Pancreas (tissue), 10 donors: ENCODE results near the gene TCP11L1. TPM values are rescaled to one million over a fixed set of nuclear protein-coding genes. Genes with fewer than 3 reads are reported as not detected.
A peak's percentile ranks its signal among the peaks of the same experiment; 100 is the strongest.

Source experiments
- ATAC-seq, 4 donors: fragments of 200-7000 bp; cut with Tn5 transposase; one replicate each; pipeline versions ENCODE4 v1.8.0 to v1.9.1; 2020; ENCODE audit warnings: mild to moderate bottlenecking in 4 of 4, moderate library complexity in 4 of 4
- DNase-seq, 6 donors: peaks; one replicate each; pipeline ENCODE4 v3.0.0-alpha.2; 2020
- FAIRE-seq: peaks from 2 replicates; lab custom pipeline; 2012; peaks lifted over from hg19 to GRCh38; lab: Jason Lieb, UNC
- H3K27ac ChIP-seq, 4 donors: fragments of 200-600 bp; sonication (generic); 1 replicate in 3 of 4; 2 replicates in 1 of 4; pipeline versions ENCODE4 v1.5.0 to v1.8.0; 2020
- H3K27me3 ChIP-seq, 4 donors: fragments of 200-600 bp; one replicate each; pipeline ENCODE4 v1.8.0; 2021
- H3K36me3 ChIP-seq, 3 donors: fragments of 200-600 bp; sonication (generic) in 1 of 3; one replicate each; pipeline versions ENCODE4 v1.5.0 to v1.8.0; 2020 to 2021
- H3K4me1 ChIP-seq, 3 donors: fragments of 200-600 bp; one replicate each; pipeline ENCODE4 v1.8.0; 2021
- H3K4me3 ChIP-seq, 4 donors: fragments of 200-600 bp; sonication (generic) in 2 of 4; one replicate each; pipeline versions ENCODE4 v1.5.0 to v1.8.0; 2020 to 2021
- H3K9me3 ChIP-seq, 4 donors: fragments of 200-600 bp; one replicate each; pipeline ENCODE4 v1.8.0; 2021
- WGBS, 2 donors: extraction: QIAGEN DNeasy Blood & Tissue Kit; methylation state at CpG; one replicate each; pipeline ENCODE4 v1.1.7; 2013; 5-methylcytosine and 5-hydroxymethylcytosine counted together
- intact Hi-C, 3 donors: fragments of 100-400 bp; cut with DNase I; formaldehyde crosslinking; loops; one replicate each; pipeline versions ENCODE4 v1.11.1 to v1.14.2; 2022
- polyA plus RNA-seq, 2 donors: library from polyadenylated mRNA; stranded (reverse); fragments of 200-250 nt; gene quantifications; one replicate each; pipeline ENCODE4 v1.2.3, GENCODE V29; 2013
- total RNA-seq, 6 donors: library from RNA; stranded (reverse); fragmentation: NEBNext Ultra II Directional in 4 of 6; extraction: Animal tissue kit (Norgen Biotek cat#: 25700) in 4 of 6; gene quantifications; one replicate each; pipeline versions ENCODE4 v1.2.1 to v1.2.4, GENCODE V29; 2021 to 2023
- TF ChIP-seq, protein P1 (sequence below), 4 donors: fragments of 200-600 bp; sonication (generic) in 3 of 4; IDR thresholded peaks; one replicate each; pipeline versions ENCODE4 v1.5.0 to v1.8.0; 2021; ENCODE audit warnings: antibody characterized with exemption in 4 of 4
- donor health status: healthy with polysubstance abuse.
- donor health status: DM: no; HTN: no; CAD: no; lungs with moderate emphysema.
- donor health status: DM: no; HTN: no; CAD: no.
- donor health status: control.
- donor health status: control.
- donor health status: Bipolar disorder and iron deficiency.
- donor health status: DM: yes; HTN: yes; CAD: no.
- donor health status: DM: no; HTN: no; CAD: no.
- donor health status: DM: no; HTN: no; CAD: no.
- donor health status: DM: yes; HTN: yes; CAD: no.

TCP11L1 gene
- 10 to 100 TPM in 1 of 6 donors, 1 to 10 TPM in 5; 5.9 to 12.8 (median 8.3) TPM for total RNA-seq
- 1 to 10 TPM; 4.1 to 4.6 TPM for polyA plus RNA-seq

GRCh38 chr11:33039274-33040032 lies at the start of gene TCP11L1:
TCP11L1 (plus strand) TSS chr11:33039572; CDS start chr11:33043774, 4,202 bp downstream.
- peak within 1 kb of the TSS; percentile 78 to 97 (median 86) for H3K4me3 ChIP-seq
- no peaks in the 10 kb centered on the region for H3K36me3 ChIP-seq
- DNase-seq: peak; percentile 59 to 95 (median 92)
- no peak for FAIRE-seq
- ATAC-seq: peak; percentile 82 to 97 (median 86)
- H3K4me1 ChIP-seq: peaks cover 0 to 3% (median under 1%) of the 10 kb centered on the region in 3 donors
- intact Hi-C loops: no loop called here
- H3K27me3 ChIP-seq: no peaks in the 10 kb centered on the region
- TF ChIP-seq, protein P1, sequence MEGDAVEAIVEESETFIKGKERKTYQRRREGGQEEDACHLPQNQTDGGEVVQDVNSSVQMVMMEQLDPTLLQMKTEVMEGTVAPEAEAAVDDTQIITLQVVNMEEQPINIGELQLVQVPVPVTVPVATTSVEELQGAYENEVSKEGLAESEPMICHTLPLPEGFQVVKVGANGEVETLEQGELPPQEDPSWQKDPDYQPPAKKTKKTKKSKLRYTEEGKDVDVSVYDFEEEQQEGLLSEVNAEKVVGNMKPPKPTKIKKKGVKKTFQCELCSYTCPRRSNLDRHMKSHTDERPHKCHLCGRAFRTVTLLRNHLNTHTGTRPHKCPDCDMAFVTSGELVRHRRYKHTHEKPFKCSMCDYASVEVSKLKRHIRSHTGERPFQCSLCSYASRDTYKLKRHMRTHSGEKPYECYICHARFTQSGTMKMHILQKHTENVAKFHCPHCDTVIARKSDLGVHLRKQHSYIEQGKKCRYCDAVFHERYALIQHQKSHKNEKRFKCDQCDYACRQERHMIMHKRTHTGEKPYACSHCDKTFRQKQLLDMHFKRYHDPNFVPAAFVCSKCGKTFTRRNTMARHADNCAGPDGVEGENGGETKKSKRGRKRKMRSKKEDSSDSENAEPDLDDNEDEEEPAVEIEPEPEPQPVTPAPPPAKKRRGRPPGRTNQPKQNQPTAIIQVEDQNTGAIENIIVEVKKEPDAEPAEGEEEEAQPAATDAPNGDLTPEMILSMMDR (IDR thresholded peaks at IDR 0.05): no peak
- WGBS, 2 donors: 0 to 1% methylated on average over 52 to 84 of the region's 84 CpGs
- H3K27ac ChIP-seq: peak within 1 kb of the TSS; percentile 95 to 99 (median 96)
- no peaks in the 10 kb centered on the region for H3K9me3 ChIP-seq

DNA sequence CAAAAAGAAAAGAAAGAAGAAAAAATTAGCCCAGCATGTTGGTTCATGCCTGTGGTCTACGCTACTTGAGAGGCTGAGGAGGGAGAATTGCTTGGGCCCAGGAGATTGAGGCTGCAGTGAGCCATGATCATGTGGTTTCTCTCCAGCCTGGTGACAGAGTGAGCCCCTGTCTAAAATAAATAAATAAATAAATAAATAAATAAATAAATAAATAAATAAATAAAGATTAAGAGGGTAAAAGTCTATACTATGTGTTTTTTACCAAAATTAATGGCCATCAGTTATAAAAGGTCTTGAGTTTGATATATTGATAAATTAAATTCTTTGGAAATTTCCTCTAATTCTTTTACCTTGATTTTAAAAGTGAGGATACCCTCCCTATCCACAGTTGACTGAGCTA lies 48.9 kb upstream of the TCP11L1 start:
- FAIRE-seq: no peak
- no peak overlapping the region for H3K4me3 ChIP-seq
- intact Hi-C loops: no loop called here
- no peaks in the 10 kb centered on the region for H3K9me3 ChIP-seq
- no peak overlapping the region for H3K27ac ChIP-seq
- no peaks in the 10 kb centered on the region for H3K4me1 ChIP-seq
- 0 to 100% methylated on average over 1 of the region's 1 CpG for WGBS, 2 donors
- no peak for ATAC-seq
- TF ChIP-seq, protein P1 (IDR thresholded peaks at IDR 0.05): no peak
- no peak for DNase-seq
- no peaks in the 10 kb centered on the region for H3K36me3 ChIP-seq
- no peaks in the 10 kb centered on the region for H3K27me3 ChIP-seq

- DNase-seq: no peak
- H3K4me3 ChIP-seq: no peak overlapping the region
- H3K36me3 ChIP-seq: no peaks in the 10 kb centered on the region
- no peaks in the 10 kb centered on the region for H3K4me1 ChIP-seq
- 76 to 89% methylated on average over 3 of the region's 3 CpGs for WGBS, 2 donors
- intact Hi-C loops: no loop called here
- no peak for FAIRE-seq
- H3K9me3 ChIP-seq: no peaks in the 10 kb centered on the region
- TF ChIP-seq, protein P1 (IDR thresholded peaks at IDR 0.05): no peak
- no peak for ATAC-seq
- H3K27me3 ChIP-seq: no peaks in the 10 kb centered on the region
- no peak overlapping the region for H3K27ac ChIP-seq
Observed at GRCh38 chr11:32991427-32991826, 47.9 kb upstream of the TCP11L1 start.

DNA sequence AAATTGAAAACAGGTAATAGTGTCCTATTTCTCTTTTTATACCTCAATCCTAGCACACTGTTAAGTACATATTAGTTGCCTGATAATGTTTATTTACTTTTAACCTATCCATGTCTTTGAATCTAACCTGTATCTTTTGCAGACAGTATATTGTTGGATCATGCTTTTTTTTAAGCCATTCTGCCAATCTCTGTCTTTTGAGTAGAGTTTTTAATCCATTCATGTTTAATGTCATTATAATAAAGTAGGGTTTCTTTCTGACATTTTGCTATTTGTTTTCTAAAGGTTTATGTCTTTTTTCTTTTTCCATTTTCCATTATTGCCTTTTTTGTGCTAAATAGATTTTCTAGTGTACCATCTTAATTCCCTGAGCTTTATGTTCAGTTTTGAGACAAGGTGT lies 47.5 kb upstream of the TCP11L1 start:
- Histone ChIP-seq H3K27me3 (no peaks in the 10 kb centered on the region), H3K27ac (no peak overlapping the region), H3K9me3 (no peaks in the 10 kb centered on the region), H3K36me3 (no peaks in the 10 kb centered on the region), H3K4me1 (no peaks in the 10 kb centered on the region), H3K4me3 (no peak overlapping the region)
- ATAC-seq: no peak
- no peak for DNase-seq
- FAIRE-seq: no peak
- intact Hi-C loops: no loop called here
- TF ChIP-seq, protein P1 (IDR thresholded peaks at IDR 0.05): no peak

DNA sequence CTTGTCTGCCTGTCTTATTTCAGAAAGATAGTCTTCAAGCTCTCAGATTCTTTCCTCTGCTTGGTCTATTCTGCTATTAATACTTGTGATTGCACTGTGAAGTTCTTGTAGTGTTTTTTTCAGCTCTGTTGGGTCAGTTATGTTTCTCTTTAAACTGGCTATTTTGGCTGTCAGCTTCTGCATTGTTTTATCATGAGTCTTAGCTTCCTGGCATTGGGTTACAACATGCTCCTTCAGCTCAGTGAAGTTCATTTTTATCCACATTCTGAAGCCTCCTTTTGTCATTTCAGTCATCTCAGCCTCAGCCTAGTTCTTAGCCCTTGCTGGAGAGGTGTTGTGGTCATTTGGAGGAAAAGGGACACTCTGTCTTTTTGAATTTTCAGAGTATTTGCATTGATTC lies 39.2 kb upstream of the TCP11L1 start:
- H3K27me3 ChIP-seq: no peaks in the 10 kb centered on the region
- no peak for DNase-seq
- ATAC-seq: no peak
- no peak overlapping the region for H3K27ac ChIP-seq
- H3K9me3 ChIP-seq: no peaks in the 10 kb centered on the region
- TF ChIP-seq, protein P1 (IDR thresholded peaks at IDR 0.05): no peak
- H3K36me3 ChIP-seq: no peaks in the 10 kb centered on the region
- no peak for FAIRE-seq
- no peaks in the 10 kb centered on the region for H3K4me1 ChIP-seq
- intact Hi-C loops: no loop called here
- no peak overlapping the region for H3K4me3 ChIP-seq
